Heart left ventricle (tissue), 16 donors: ENCODE data around the gene SLU7. TPM values are rescaled to one million over a fixed set of nuclear protein-coding genes. Genes with fewer than 3 reads are reported as not detected.

Experiments used
- ATAC-seq, 4 donors: fragments of 200-7000 bp; cut with Tn5 transposase; one replicate each; pipeline ENCODE4 v1.9.1; 2020 to 2022; ENCODE audit warnings: moderate library complexity in 4 of 4, mild to moderate bottlenecking in 3 of 4, moderate number of reproducible peaks in 1 of 4
- DNase-seq, 5 donors: peaks; one replicate each; pipeline ENCODE4 v3.0.0-alpha.2; 2020
- H3K27ac ChIP-seq, 12 donors: fragments of 200-600 bp; sonication (generic) in 4 of 12; one replicate each; pipeline versions ENCODE4 v1.5.0 to v1.8.0; 2016 to 2022; ENCODE audit warnings: mild to moderate bottlenecking in 2 of 12
- H3K27me3 ChIP-seq, 9 donors: fragments of 200-600 bp; sonication (generic) in 2 of 9; one replicate each; pipeline versions ENCODE4 v1.5.1 to v1.8.0; 2016 to 2022; ENCODE audit warnings: mild to moderate bottlenecking in 3 of 9
- H3K36me3 ChIP-seq, 9 donors: fragments of 200-600 bp; sonication (generic) in 2 of 9; one replicate each; pipeline versions ENCODE4 v1.5.0 to v1.8.0; 2018 to 2022; ENCODE audit warnings: mild to moderate bottlenecking in 2 of 9
- H3K4me1 ChIP-seq, 12 donors: fragments of 200-600 bp; sonication (generic) in 4 of 12; one replicate each; pipeline versions ENCODE4 v1.5.0 to v1.8.0; 2016 to 2022; ENCODE audit warnings: mild to moderate bottlenecking in 3 of 12
- H3K4me3 ChIP-seq, 12 donors: fragments of 200-600 bp; sonication (generic) in 4 of 12; one replicate each; pipeline versions ENCODE4 v1.5.0 to v1.8.0; 2017 to 2022; ENCODE audit warnings: mild to moderate bottlenecking in 9 of 12, moderate library complexity in 4 of 12
- H3K9me3 ChIP-seq, 12 donors: fragments of 200-600 bp; sonication (generic) in 4 of 12; one replicate each; pipeline versions ENCODE4 v1.5.0 to v1.8.0; 2016 to 2022; ENCODE audit warnings: mild to moderate bottlenecking in 1 of 12
- CTCF ChIP-seq, 12 donors: fragments of 200-600 bp; sonication (generic) in 4 of 12; IDR thresholded peaks; one replicate each; pipeline versions ENCODE4 v1.5.0 to v1.8.0; 2018 to 2022; ENCODE audit warnings: antibody characterized with exemption in 12 of 12, mild to moderate bottlenecking in 5 of 12
- POLR2A ChIP-seq, 2 donors: fragments of 450-650 bp; IDR thresholded peaks; one replicate each; pipeline ENCODE4 v1.6.1; 2017; ENCODE audit warnings: antibody characterized with exemption in 2 of 2, mild to moderate bottlenecking in 2 of 2, moderate library complexity in 2 of 2
- WGBS, 4 donors: extraction: QIAGEN DNeasy Blood & Tissue Kit in 2 of 4; methylation state at CpG; one replicate each; pipeline versions ENCODE4 v1.1.5 to v1.1.7; 2013 to 2018; 5-methylcytosine and 5-hydroxymethylcytosine counted together
- intact Hi-C, 10 donors: fragments of 100-400 bp; cut with DNase I; formaldehyde crosslinking; loops; one replicate each; pipeline versions ENCODE4 v1.11.1 to v1.14.2; 2022
- polyA plus RNA-seq, 2 donors: library from polyadenylated mRNA; stranded (reverse); fragments of 200-250 nt; gene quantifications; one replicate each; pipeline ENCODE4 v1.2.3, GENCODE V29; 2013
- total RNA-seq, 9 donors: library from RNA; depleted of rRNA in 2 of 9; stranded (reverse); fragments of >200 nt in 2 of 9; fragmentation: NEBNext Ultra II Directional in 3 of 9; extraction: Animal tissue kit (Norgen Biotek cat#: 25700) in 3 of 9; gene quantifications; one replicate each; pipeline versions ENCODE4 v1.1.0 to v1.2.4, GENCODE V29; 2016 to 2023
- donor health status: ischemic (EF 13 %, LVEDD 7.1; RV severe dilation, severe dysfunction).
- donor health status: healthy with polysubstance abuse.
- donor health status: DM: no; HTN: yes; CAD: no.
- donor health status: DM: no; HTN: no; CAD: no.
- donor health status: ischemic (EF 25% LVEDD 6.9; RV normal size, moderate dysfunction).
- donor health status: ischemic (EF 25% LVEDD 5.7; RV mildly dilated, moderate dysfunction).
- donor health status: healthy.
- donor health status: DM: yes; HTN: yes; CAD: no.
- donor health status: ischemic (EF 35%, LVEDD 5.7; RV mildly dilated, moderate dysfunction).
- donor health status: nonischemic (EF 11% LVEDD 7.7; RV severe dilation, severe dysfunction).
- donor health status: DM: yes; HTN: yes; CAD: no.
- donor health status: PGD.
- donor health status: ischemic (EF 29% LVEDD 5.4; RV normal size, mild dysfunction).
- donor health status: nonischemic (EF 23%, LVEDD 6.1; RV moderate dilation, normal function).

Gene SLU7
- total and polyA plus RNA-seq, 11 donors = 22.7 to 81.6 (median 44.0) TPM

GRCh38 chr5:160367261-160367660 lies 51.6 kb downstream of the SLU7 start:
- H3K36me3 ChIP-seq = no peaks in the 10 kb centered on the region
- H3K4me1 ChIP-seq = peaks cover 0 to 44% (median 20%) of the 10 kb centered on the region in 12 donors
- DNase-seq = no peak
- H3K4me3 ChIP-seq = no peak overlapping the region
- no peak overlapping the region for H3K27ac ChIP-seq
- 39 to 90% (median 67%) methylated on average over 2 of the region's 2 CpGs for WGBS, 4 donors
- no peak for ATAC-seq
- intact Hi-C loops = no loop called here
- H3K27me3 ChIP-seq = peaks cover 0 to 11% (median 0%) of the 10 kb centered on the region in 9 donors
- TF ChIP-seq CTCF (IDR thresholded peaks at IDR 0.05) = no peak
- TF ChIP-seq POLR2A (IDR thresholded peaks at IDR 0.05) = no peak
- H3K9me3 ChIP-seq = no peaks in the 10 kb centered on the region

- ATAC-seq (no peak), DNase-seq (no peak)
- 94 to 100% (median 96%) methylated on average over 2 of the region's 2 CpGs for WGBS, 4 donors
- Histone ChIP-seq H3K27ac (no peak overlapping the region), H3K4me3 (no peak overlapping the region), H3K27me3 (peaks cover 0 to 11% (median 0%) of the 10 kb centered on the region in 9 donors), H3K36me3 (no peaks in the 10 kb centered on the region), H3K4me1 (peaks cover 0 to 47% (median 20%) of the 10 kb centered on the region in 12 donors), H3K9me3 (no peaks in the 10 kb centered on the region)
- no peak for TF ChIP-seq CTCF (IDR thresholded peaks at IDR 0.05)
- no peak for TF ChIP-seq POLR2A (IDR thresholded peaks at IDR 0.05)
- intact Hi-C loops = no loop called here
Observed at GRCh38 chr5:160366230-160366629, 52.7 kb downstream of the SLU7 start.

DNA sequence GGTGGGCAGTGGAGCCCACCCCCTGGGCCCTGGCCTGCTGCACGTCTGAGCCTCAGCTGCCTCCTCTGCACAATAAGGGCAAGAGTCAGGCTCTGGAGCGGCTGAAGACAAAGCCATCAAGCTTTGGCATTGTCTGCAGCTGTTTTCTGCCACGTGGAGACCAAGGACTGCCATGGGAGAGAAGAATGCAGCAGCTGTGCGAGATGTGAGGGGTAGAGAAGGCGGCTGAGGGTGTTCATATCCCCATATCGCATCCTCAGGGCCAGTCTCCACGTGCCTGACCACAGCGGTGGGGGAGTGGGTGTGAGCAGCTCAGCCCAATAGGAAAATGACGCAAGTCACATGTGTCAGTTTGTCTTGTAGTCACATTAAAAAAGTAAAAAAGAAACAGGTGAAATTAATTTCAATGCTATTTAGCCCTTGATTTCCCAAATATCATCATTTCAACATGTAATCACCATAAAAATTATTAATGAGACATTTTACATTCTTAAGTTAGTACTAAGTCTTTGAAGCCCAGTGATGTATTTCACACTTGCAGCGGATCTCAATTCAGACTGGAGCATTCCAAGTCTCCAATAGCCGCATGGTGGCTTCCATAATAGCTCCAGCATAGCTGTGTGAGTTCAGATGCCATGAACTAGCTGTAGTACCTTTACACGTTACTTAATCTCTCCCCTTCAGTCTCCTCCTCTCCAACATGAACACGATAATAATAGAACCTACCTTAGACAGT lies 55.1 kb downstream of the SLU7 start:
- no peak for DNase-seq
- 74 to 83% (median 81%) methylated on average over 13 of the region's 13 CpGs for WGBS, 4 donors
- no peaks in the 10 kb centered on the region for H3K9me3 ChIP-seq
- H3K4me3 ChIP-seq = no peak overlapping the region
- peak in 1 of 4 donors; percentile 11 for ATAC-seq
- peak overlapping the region in 11 of 12 donors; percentile 24 to 76 (median 59) for H3K27ac ChIP-seq
- peaks cover 0 to 43% (median 21%) of the 10 kb centered on the region in 12 donors for H3K4me1 ChIP-seq
- intact Hi-C loops = no loop called here
- no peaks in the 10 kb centered on the region for H3K36me3 ChIP-seq
- TF ChIP-seq CTCF (IDR thresholded peaks at IDR 0.05) (no peak), POLR2A (IDR thresholded peaks at IDR 0.05) (no peak)
- H3K27me3 ChIP-seq = no peaks in the 10 kb centered on the region

- ATAC-seq (peak in 2 of 4 donors; percentile 31 to 44), DNase-seq (no peak)
- H3K36me3 ChIP-seq = no peaks in the 10 kb centered on the region
- H3K4me3 ChIP-seq = peak overlapping the region in 2 of 12 donors; percentile 9 to 11
- 36 to 48% (median 42%) methylated on average over 3 of the region's 3 CpGs for WGBS, 4 donors
- H3K27me3 ChIP-seq = no peaks in the 10 kb centered on the region
- no peaks in the 10 kb centered on the region for H3K9me3 ChIP-seq
- peak overlapping the region in 11 of 12 donors; percentile 24 to 76 (median 59) for H3K27ac ChIP-seq
- intact Hi-C loops = no loop called here
- H3K4me1 ChIP-seq = peaks cover 0 to 49% (median 25%) of the 10 kb centered on the region in 12 donors
- TF ChIP-seq POLR2A (IDR thresholded peaks at IDR 0.05) (no peak), CTCF (IDR thresholded peaks at IDR 0.05) (no peak)
Observed at GRCh38 chr5:160363211-160363610, 55.7 kb downstream of the SLU7 start.
